SK-N-SH (cell line): ENCODE data around the gene CDK11B. TPM values are rescaled to one million over a fixed set of nuclear protein-coding genes. Genes with fewer than 3 reads are reported as not detected.

ENCODE experiments used
- CTCF ChIA-PET: fragments of 300-600, 350-600 bp; formaldehyde crosslinking; extraction: SDS; loops from one replicate; lab custom pipeline; 2021; lab: Yijun Ruan, JAX
- POLR2A ChIA-PET: fragments of 350-600 bp; sonication (Branson Sonifier 250); formaldehyde crosslinking; extraction: SDS; loops from one replicate; lab custom pipeline; 2020; ENCODE audit warnings: antibody characterized with exemption, inconsistent platforms; lab: Yijun Ruan, JAX
- DNase-seq: peaks from one replicate; pipeline ENCODE4 v3.0.0; 2012
- H2AFZ ChIP-seq: fragments of 200-600 bp; sonication (generic); 2 replicates; pipeline ENCODE4 v1.8.1; 2016; ENCODE audit warnings: antibody characterized with exemption, mild to moderate bottlenecking, low read depth
- H3F3A ChIP-seq: fragments of 200-600 bp; sonication (generic); replicated peaks from 2 replicates; pipeline ENCODE3; 2016; ENCODE audit warnings: antibody characterized with exemption, mild to moderate bottlenecking; ENCODE audit not compliant: insufficient read depth
- H3K27ac ChIP-seq, 2 experiments: fragments of 200-500 bp in 1 of 2; fragments of 200-600 bp in 1 of 2; sonication (Bioruptor generic) in 1 of 2; sonication (generic), shearing (Covaris generic) in 1 of 2; 2 replicates each; pipeline versions ENCODE4 v1.5.1 to v1.6.1; 2014 to 2016; ENCODE audit warnings: low read depth in 2 of 2, inconsistent platforms in 1 of 2, low read length in 1 of 2, mild to moderate bottlenecking in 1 of 2, mixed read lengths in 1 of 2
- H3K27me3 ChIP-seq: fragments of 200-600 bp; sonication (generic), shearing (Covaris generic); 2 replicates; pipeline ENCODE4 v1.6.1; 2016; ENCODE audit warnings: mixed run types; ENCODE audit not compliant: insufficient read depth
- H3K36me3 ChIP-seq, 2 experiments: fragments of 200-500 bp in 1 of 2; fragments of 200-600 bp in 1 of 2; sonication (Bioruptor generic) in 1 of 2; sonication (generic) in 1 of 2; replicated peaks in 1 of 2; 2 replicates each; pipeline versions ENCODE3 to v1.5.1; 2014 to 2016; ENCODE audit warnings: low read length in 1 of 2, mild to moderate bottlenecking in 1 of 2; ENCODE audit not compliant: insufficient read depth in 2 of 2, control insufficient read depth in 1 of 2
- H3K4me1 ChIP-seq, 2 experiments: fragments of 200-500 bp in 1 of 2; fragments of 200-600 bp in 1 of 2; sonication (Bioruptor generic) in 1 of 2; sonication (generic), shearing (Covaris generic) in 1 of 2; 2 replicates each; pipeline versions ENCODE4 v1.5.1 to v1.6.1; 2014 to 2016; ENCODE audit warnings: low read depth in 1 of 2, low read length in 1 of 2, mixed run types in 1 of 2; ENCODE audit not compliant: insufficient read depth in 2 of 2, control insufficient read depth in 1 of 2
- H3K4me2 ChIP-seq: fragments of 200-600 bp; sonication (generic), shearing (Covaris generic); 2 replicates; pipeline ENCODE4 v1.6.1; 2017; ENCODE audit warnings: mixed run types
- H3K4me3 ChIP-seq, 2 experiments: fragments of 200-500 bp in 1 of 2; fragments of 200-600 bp in 1 of 2; sonication (Bioruptor generic) in 1 of 2; sonication (generic), shearing (Covaris generic) in 1 of 2; 2 replicates each; pipeline versions ENCODE4 v1.5.1 to v1.8.1; 2014 to 2016; ENCODE audit warnings: low read depth in 2 of 2, inconsistent platforms in 1 of 2, low read length in 1 of 2, mild to moderate bottlenecking in 1 of 2, mixed read lengths in 1 of 2, moderate library complexity in 1 of 2
- H3K79me2 ChIP-seq: fragments of 200-600 bp; sonication (generic); 2 replicates; pipeline ENCODE4 v1.8.1; 2017; ENCODE audit warnings: mild to moderate bottlenecking; ENCODE audit not compliant: insufficient read depth
- H3K9ac ChIP-seq: fragments of 200-600 bp; sonication (generic); 2 replicates; pipeline ENCODE4 v1.6.1; 2017; ENCODE audit warnings: mixed run types
- H3K9me2 ChIP-seq: fragments of 200-600 bp; sonication (generic); 2 replicates; pipeline ENCODE4 v1.6.1; 2017; ENCODE audit warnings: mixed run types
- H3K9me3 ChIP-seq: fragments of 200-600 bp; sonication (generic); 2 replicates; pipeline ENCODE4 v1.6.1; 2017; ENCODE audit warnings: mixed run types, mild to moderate bottlenecking, moderate library complexity
- H4K20me1 ChIP-seq: fragments of 200-600 bp; sonication (generic); 2 replicates; pipeline ENCODE4 v1.6.1; 2017; ENCODE audit warnings: mild to moderate bottlenecking, mixed run types; ENCODE audit not compliant: insufficient read depth
- CHD2 ChIP-seq: fragments of 150-350 bp; IDR thresholded peaks from 2 replicates; pipeline ENCODE4 v1.6.1; 2018; ENCODE audit warnings: low read length; ENCODE audit not compliant: partially characterized antibody
- FOSL2 ChIP-seq: IDR thresholded peaks from 2 replicates; pipeline ENCODE4 v1.4.0; 2012; ENCODE audit warnings: low read depth, mild to moderate bottlenecking, moderate library complexity, borderline replicate concordance
- FOXJ3 ChIP-seq: sonication (generic); formaldehyde crosslinking; IDR thresholded peaks from 2 replicates; pipeline ENCODE4 v1.5.1; 2020; ENCODE audit warnings: mild to moderate bottlenecking, missing genetic modification reagents
- GABPA ChIP-seq: IDR thresholded peaks from 2 replicates; pipeline ENCODE4 v1.4.0; 2012; ENCODE audit warnings: low read depth, mild to moderate bottlenecking
- GATA2 ChIP-seq: sonication (generic); formaldehyde crosslinking; IDR thresholded peaks from 2 replicates; pipeline ENCODE4 v1.5.0; 2020; ENCODE audit warnings: mild to moderate bottlenecking, missing genetic modification reagents
- JUND ChIP-seq: IDR thresholded peaks from 2 replicates; pipeline ENCODE4 v1.4.0; 2012
- MEF2A ChIP-seq: IDR thresholded peaks from 2 replicates; pipeline ENCODE4 v1.4.0; 2012; ENCODE audit warnings: low read depth, borderline replicate concordance
- NFIC ChIP-seq: IDR thresholded peaks from 2 replicates; pipeline ENCODE4 v1.4.0; 2012; ENCODE audit warnings: borderline replicate concordance
- PBX3 ChIP-seq: IDR thresholded peaks from 2 replicates; pipeline ENCODE4; 2012
- POLR2AphosphoS5 ChIP-seq: IDR thresholded peaks from 2 replicates; pipeline ENCODE4 v1.6.1; 2012; ENCODE audit warnings: low read depth, low read length
- RAD21 ChIP-seq: IDR thresholded peaks from 2 replicates; pipeline ENCODE4 v1.6.1; 2012; ENCODE audit warnings: mild to moderate bottlenecking, low read length
- SMC3 ChIP-seq: IDR thresholded peaks from 2 replicates; pipeline ENCODE4 v1.6.1; 2012; ENCODE audit warnings: low read depth, low read length, improper control_type of control experiment
- USF1 ChIP-seq: IDR thresholded peaks from 2 replicates; pipeline ENCODE4 v1.4.0; 2012; ENCODE audit warnings: low read depth, borderline replicate concordance
- ZBTB33 ChIP-seq: IDR thresholded peaks from 2 replicates; pipeline ENCODE4 v1.4.0; 2012; ENCODE audit warnings: low read depth, borderline replicate concordance
- WGBS: methylation state at CpG from one replicate; pipeline ENCODE4 v1.1.6; 2017; ENCODE audit warnings: low lambda C conversion rate; 5-methylcytosine and 5-hydroxymethylcytosine counted together
- polyA plus RNA-seq, 3 experiments: library from polyadenylated mRNA; depleted of rRNA; stranded (reverse); fragments of >200 nt; gene quantifications; 2 replicates each; pipeline ENCODE4 v1.2.3, GENCODE V29; 2012
- TF ChIP-seq, protein P1 (sequence below): fragments of 150-350 bp; IDR thresholded peaks from 2 replicates; pipeline ENCODE4 v1.6.1; 2017; ENCODE audit warnings: antibody characterized with exemption, low read length, low read depth, borderline replicate concordance
- TF ChIP-seq, protein P2 (sequence below): fragments of 150-350 bp; IDR thresholded peaks from 2 replicates; pipeline ENCODE4 v1.6.1; 2016; ENCODE audit warnings: mild to moderate bottlenecking, low read depth, low read length
- TF ChIP-seq, protein P3 (sequence below): IDR thresholded peaks from 2 replicates; pipeline ENCODE4 v1.4.0; 2012; ENCODE audit warnings: low read depth
- TF ChIP-seq, protein P4 (sequence below): IDR thresholded peaks from 2 replicates; pipeline ENCODE4 v1.6.1; 2012; ENCODE audit warnings: mild to moderate bottlenecking, low read depth, low read length, moderate library complexity

Gene CDK11B
- polyA plus RNA-seq, 1 of the 3 experiments (the other 2 are of a cell fraction) = 15.0 TPM

GRCh38 chr1:1623181-1623630, 35.6 kb downstream of the CDK11B start:
- no peaks in the 10 kb centered on the region for H3K27me3 ChIP-seq
- no peaks in the 10 kb centered on the region; a peak in 1 of 4 replicates for H3K4me1 ChIP-seq
- H3F3A ChIP-seq = no peaks in the 10 kb centered on the region
- peaks cover 10% of the 10 kb centered on the region; the same call in 1 of the 2 replicates for H3K79me2 ChIP-seq
- CTCF ChIA-PET = no interaction called here
- no peaks in the 10 kb centered on the region for H4K20me1 ChIP-seq
- H3K9me3 ChIP-seq = no peaks in the 10 kb centered on the region
- POLR2A ChIA-PET = no interaction called here
- no peaks in the 10 kb centered on the region for H3K9me2 ChIP-seq
- H3K27ac ChIP-seq = no peak overlapping the region; a peak in 1 of 4 replicates
- H2AFZ ChIP-seq = no peak overlapping the region
- TF ChIP-seq ZBTB33 (no peak), USF1 (no peak), FOXJ3 (CRISPR knock-in tag) (no peak), CHD2 (no peak), POLR2AphosphoS5 (no peak), SMC3 (no peak), PBX3 (no peak), NFIC (no peak), RAD21 (no peak), MEF2A (no peak), GATA2 (no peak), FOSL2 (no peak), GABPA (no peak), JUND (no peak)
- TF ChIP-seq, protein P1, sequence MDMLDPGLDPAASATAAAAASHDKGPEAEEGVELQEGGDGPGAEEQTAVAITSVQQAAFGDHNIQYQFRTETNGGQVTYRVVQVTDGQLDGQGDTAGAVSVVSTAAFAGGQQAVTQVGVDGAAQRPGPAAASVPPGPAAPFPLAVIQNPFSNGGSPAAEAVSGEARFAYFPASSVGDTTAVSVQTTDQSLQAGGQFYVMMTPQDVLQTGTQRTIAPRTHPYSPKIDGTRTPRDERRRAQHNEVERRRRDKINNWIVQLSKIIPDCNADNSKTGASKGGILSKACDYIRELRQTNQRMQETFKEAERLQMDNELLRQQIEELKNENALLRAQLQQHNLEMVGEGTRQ = no peak
- TF ChIP-seq, protein P2, sequence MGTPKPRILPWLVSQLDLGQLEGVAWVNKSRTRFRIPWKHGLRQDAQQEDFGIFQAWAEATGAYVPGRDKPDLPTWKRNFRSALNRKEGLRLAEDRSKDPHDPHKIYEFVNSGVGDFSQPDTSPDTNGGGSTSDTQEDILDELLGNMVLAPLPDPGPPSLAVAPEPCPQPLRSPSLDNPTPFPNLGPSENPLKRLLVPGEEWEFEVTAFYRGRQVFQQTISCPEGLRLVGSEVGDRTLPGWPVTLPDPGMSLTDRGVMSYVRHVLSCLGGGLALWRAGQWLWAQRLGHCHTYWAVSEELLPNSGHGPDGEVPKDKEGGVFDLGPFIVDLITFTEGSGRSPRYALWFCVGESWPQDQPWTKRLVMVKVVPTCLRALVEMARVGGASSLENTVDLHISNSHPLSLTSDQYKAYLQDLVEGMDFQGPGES = no peak
- TF ChIP-seq, protein P3, sequence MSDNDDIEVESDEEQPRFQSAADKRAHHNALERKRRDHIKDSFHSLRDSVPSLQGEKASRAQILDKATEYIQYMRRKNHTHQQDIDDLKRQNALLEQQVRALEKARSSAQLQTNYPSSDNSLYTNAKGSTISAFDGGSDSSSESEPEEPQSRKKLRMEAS = no peak
- TF ChIP-seq, protein P4, sequence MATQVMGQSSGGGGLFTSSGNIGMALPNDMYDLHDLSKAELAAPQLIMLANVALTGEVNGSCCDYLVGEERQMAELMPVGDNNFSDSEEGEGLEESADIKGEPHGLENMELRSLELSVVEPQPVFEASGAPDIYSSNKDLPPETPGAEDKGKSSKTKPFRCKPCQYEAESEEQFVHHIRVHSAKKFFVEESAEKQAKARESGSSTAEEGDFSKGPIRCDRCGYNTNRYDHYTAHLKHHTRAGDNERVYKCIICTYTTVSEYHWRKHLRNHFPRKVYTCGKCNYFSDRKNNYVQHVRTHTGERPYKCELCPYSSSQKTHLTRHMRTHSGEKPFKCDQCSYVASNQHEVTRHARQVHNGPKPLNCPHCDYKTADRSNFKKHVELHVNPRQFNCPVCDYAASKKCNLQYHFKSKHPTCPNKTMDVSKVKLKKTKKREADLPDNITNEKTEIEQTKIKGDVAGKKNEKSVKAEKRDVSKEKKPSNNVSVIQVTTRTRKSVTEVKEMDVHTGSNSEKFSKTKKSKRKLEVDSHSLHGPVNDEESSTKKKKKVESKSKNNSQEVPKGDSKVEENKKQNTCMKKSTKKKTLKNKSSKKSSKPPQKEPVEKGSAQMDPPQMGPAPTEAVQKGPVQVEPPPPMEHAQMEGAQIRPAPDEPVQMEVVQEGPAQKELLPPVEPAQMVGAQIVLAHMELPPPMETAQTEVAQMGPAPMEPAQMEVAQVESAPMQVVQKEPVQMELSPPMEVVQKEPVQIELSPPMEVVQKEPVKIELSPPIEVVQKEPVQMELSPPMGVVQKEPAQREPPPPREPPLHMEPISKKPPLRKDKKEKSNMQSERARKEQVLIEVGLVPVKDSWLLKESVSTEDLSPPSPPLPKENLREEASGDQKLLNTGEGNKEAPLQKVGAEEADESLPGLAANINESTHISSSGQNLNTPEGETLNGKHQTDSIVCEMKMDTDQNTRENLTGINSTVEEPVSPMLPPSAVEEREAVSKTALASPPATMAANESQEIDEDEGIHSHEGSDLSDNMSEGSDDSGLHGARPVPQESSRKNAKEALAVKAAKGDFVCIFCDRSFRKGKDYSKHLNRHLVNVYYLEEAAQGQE = no peak
- no peak overlapping the region for H3K4me2 ChIP-seq
- DNase-seq = no peak
- H3K36me3 ChIP-seq = peaks cover 0 to 5% of the 10 kb centered on the region in 2 experiments
- 80% methylated on average over 1 of the region's 33 CpGs for WGBS
- H3K9ac ChIP-seq = no peak overlapping the region
- H3K4me3 ChIP-seq = no peak overlapping the region
